ENCODE data around the gene DNAJC27.
"Not testable (repeated sequence)": the region's sequence is repeated elsewhere in the genome, so short reads cannot be mapped to it uniquely, and the experiment has no call there.

DNAJC27 gene

GRCh38 chr2:24971536-24972314 is at the start of gene DNAJC27:
TSS of gene DNAJC27 (minus strand) at chr2:24971955. CDS start at chr2:24971904, 51 bp downstream.
- TF ChIP-seq, protein P1, sequence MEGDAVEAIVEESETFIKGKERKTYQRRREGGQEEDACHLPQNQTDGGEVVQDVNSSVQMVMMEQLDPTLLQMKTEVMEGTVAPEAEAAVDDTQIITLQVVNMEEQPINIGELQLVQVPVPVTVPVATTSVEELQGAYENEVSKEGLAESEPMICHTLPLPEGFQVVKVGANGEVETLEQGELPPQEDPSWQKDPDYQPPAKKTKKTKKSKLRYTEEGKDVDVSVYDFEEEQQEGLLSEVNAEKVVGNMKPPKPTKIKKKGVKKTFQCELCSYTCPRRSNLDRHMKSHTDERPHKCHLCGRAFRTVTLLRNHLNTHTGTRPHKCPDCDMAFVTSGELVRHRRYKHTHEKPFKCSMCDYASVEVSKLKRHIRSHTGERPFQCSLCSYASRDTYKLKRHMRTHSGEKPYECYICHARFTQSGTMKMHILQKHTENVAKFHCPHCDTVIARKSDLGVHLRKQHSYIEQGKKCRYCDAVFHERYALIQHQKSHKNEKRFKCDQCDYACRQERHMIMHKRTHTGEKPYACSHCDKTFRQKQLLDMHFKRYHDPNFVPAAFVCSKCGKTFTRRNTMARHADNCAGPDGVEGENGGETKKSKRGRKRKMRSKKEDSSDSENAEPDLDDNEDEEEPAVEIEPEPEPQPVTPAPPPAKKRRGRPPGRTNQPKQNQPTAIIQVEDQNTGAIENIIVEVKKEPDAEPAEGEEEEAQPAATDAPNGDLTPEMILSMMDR (IDR thresholded peaks at IDR 0.05; ENCODE audit: insufficient read depth, missing control alignments), result no peak
- peak; percentile 85 for DNase-seq (ENCODE audit: insufficient read length, low spot score)
- FAIRE-seq, result no peak

DNA sequence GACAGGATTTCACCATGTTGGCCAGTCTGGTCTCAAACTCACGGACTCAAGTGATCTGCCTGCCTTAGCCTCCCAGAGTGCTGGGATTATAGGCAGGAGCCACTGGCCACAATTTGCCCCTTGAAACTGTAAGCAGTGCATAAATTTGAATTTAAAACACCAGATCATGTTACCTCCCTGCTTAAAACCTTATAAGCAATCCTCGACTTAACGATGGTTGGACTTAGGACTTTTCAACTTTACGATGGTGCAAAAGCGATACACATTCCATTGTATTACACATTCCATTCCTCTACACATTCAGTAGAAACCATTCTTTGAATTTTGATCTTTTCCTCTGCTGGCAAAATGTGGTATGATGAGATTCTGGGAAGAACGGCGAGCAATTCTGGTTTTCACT is 46.9 kb upstream of the DNAJC27 start:
- TF ChIP-seq, protein P1 (IDR thresholded peaks at IDR 0.05; ENCODE audit: insufficient read depth, missing control alignments), result no peak
- DNase-seq (ENCODE audit: insufficient read length, low spot score) (no peak), FAIRE-seq (no peak)

DNA sequence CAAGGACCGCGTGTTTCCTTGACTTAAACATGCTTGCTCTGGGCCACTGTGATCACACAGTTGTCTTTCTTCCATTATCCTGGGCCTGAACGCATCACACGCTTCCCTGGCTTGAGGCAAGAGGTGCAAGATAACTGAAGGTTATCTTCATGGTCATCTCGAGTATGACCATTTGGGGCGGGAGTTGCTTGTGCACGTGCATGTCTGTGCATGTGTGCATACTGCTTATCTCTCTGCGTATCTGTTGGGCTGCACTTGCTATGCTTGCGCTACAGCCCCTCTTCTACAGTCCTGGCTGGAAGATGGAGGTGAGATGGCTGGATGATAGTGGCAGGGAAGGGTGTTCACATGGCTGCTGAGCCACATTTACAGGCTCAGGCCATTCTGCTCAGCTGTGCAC is 42.9 kb upstream of the DNAJC27 start:
- TF ChIP-seq, protein P1 (IDR thresholded peaks at IDR 0.05; ENCODE audit: insufficient read depth, missing control alignments), result no peak
- FAIRE-seq (no peak), DNase-seq (ENCODE audit: insufficient read length, low spot score) (no peak)

GRCh38 chr2:25011342-25011741 is 39.6 kb upstream of the DNAJC27 start:
- not testable (repeated sequence) for DNase-seq (ENCODE audit: insufficient read length, low spot score); FAIRE-seq

GRCh38 chr2:25009954-25010353 is 38.2 kb upstream of the DNAJC27 start:
- TF ChIP-seq, protein P1 (IDR thresholded peaks at IDR 0.05; ENCODE audit: insufficient read depth, missing control alignments), result no peak
- FAIRE-seq, result no peak

GRCh38 chr2:25002066-25002465 is 30.3 kb upstream of the DNAJC27 start:
- FAIRE-seq, result no peak

More at GRCh38 chr2:25009954-25010353, 38.2 kb upstream of the DNAJC27 start:
- DNase-seq (ENCODE audit: insufficient read length, low spot score), result no peak

DNA sequence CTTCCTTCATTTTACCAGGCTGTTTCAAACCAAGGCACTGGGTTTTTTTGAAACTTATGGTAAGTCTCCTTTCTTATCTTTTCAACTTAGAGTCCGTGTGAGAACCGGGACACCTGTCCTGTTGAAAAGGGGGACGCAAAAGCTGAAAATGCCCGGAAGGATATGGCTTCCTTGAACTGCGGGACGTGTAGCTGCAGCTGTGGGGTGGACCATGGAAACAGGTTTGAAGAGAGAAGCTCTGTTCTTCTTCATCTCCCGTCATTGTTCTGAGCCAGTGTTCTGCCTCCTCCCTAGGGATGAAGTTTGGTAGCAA is 29.5 kb upstream of the DNAJC27 start:
- TF ChIP-seq, protein P1 (IDR thresholded peaks at IDR 0.05; ENCODE audit: insufficient read depth, missing control alignments), result no peak
- DNase-seq (ENCODE audit: insufficient read length, low spot score) (no peak), FAIRE-seq (no peak)

More at GRCh38 chr2:25002066-25002465, 30.3 kb upstream of the DNAJC27 start:
- no peak for DNase-seq (ENCODE audit: insufficient read length, low spot score)
- TF ChIP-seq, protein P1 (IDR thresholded peaks at IDR 0.05; ENCODE audit: insufficient read depth, missing control alignments), result no peak
